A673 (cell line): ENCODE data around the gene MUSK. TPM values are rescaled to one million over a fixed set of nuclear protein-coding genes. Genes with fewer than 3 reads are reported as not detected.

Experiments
- BruUV-seq: library from RNA; stranded (reverse); fragments of 400-500 nt; replicated peaks from 2 replicates; lab custom pipeline; 2021; lab: Mats Ljungman, UMichigan
- CTCF ChIA-PET: fragments of 300-600 bp; sonication (Branson Sonifier 250); formaldehyde crosslinking; loops from one replicate; lab custom pipeline; 2022; ENCODE audit warnings: antibody characterized with exemption; lab: Charles Lee
- POLR2A ChIA-PET: fragments of 300-600 bp; sonication (Branson Sonifier 250); formaldehyde crosslinking; loops from one replicate; lab custom pipeline; 2022; ENCODE audit warnings: antibody characterized with exemption; ENCODE audit not compliant: low non-redundant PET; lab: Charles Lee
- DNase-seq: peaks from one replicate; pipeline ENCODE4 v3.0.0-alpha.2; 2015; ENCODE audit warnings: low spot score
- H3K27ac ChIP-seq: fragments of 200-600 bp; sonication (generic); 2 replicates; pipeline ENCODE4 v1.5.1; 2016; ENCODE audit warnings: mixed run types, low read depth, mild to moderate bottlenecking, mixed read lengths, antibody characterized with exemption, low read length; ENCODE audit not compliant: poor library complexity, severe bottlenecking
- H3K27me3 ChIP-seq: fragments of 200-600 bp; sonication (generic); replicated peaks from 2 replicates; pipeline ENCODE4 v1.6.1; 2017; ENCODE audit warnings: mixed run types, low read depth, mild to moderate bottlenecking, mixed read lengths, antibody characterized with exemption, low read length; ENCODE audit not compliant: insufficient read depth, poor library complexity
- H3K36me3 ChIP-seq: fragments of 200-600 bp; sonication (generic); 2 replicates; pipeline ENCODE4 v1.6.1; 2016; ENCODE audit warnings: mixed run types, mild to moderate bottlenecking, mixed read lengths, antibody characterized with exemption, low read length; ENCODE audit not compliant: insufficient read depth, poor library complexity, severe bottlenecking
- H3K4me1 ChIP-seq: fragments of 200-600 bp; sonication (generic); 2 replicates; pipeline ENCODE4 v1.6.1; 2017; ENCODE audit warnings: mixed run types, mild to moderate bottlenecking, mixed read lengths, antibody characterized with exemption, low read length; ENCODE audit not compliant: insufficient read depth, poor library complexity, severe bottlenecking
- H3K4me3 ChIP-seq: fragments of 200-600 bp; sonication (generic); 2 replicates; pipeline ENCODE4 v1.5.1; 2016; ENCODE audit warnings: low read depth, mixed run types, mild to moderate bottlenecking, mixed read lengths, low read length; ENCODE audit not compliant: poor library complexity, severe bottlenecking
- H3K9me3 ChIP-seq: fragments of 200-600 bp; sonication (generic); 2 replicates; pipeline ENCODE4 v1.6.1; 2016; ENCODE audit warnings: mixed run types, low read depth, mild to moderate bottlenecking, mixed read lengths, antibody characterized with exemption, low read length; ENCODE audit not compliant: poor library complexity, severe bottlenecking
- EZH2 ChIP-seq: fragments of 200-600 bp; sonication (generic); IDR thresholded peaks from 2 replicates; pipeline ENCODE4 v1.6.1; 2017; ENCODE audit warnings: borderline replicate concordance, low read depth, mild to moderate bottlenecking, mixed read lengths, antibody characterized with exemption, low read length; ENCODE audit not compliant: poor library complexity, severe bottlenecking
- intact Hi-C: fragments of 100-400 bp; cut with micrococcal nuclease; formaldehyde crosslinking; loops from one replicate; pipeline ENCODE4 v1.10.0; 2022; ENCODE audit not compliant: unreplicated experiment
- total RNA-seq: library from RNA; stranded (reverse); gene quantifications from 2 replicates; pipeline ENCODE4 v1.2.3, GENCODE V29; 2021
- TF ChIP-seq, protein P1 (sequence below): fragments of 300-800, 200-600 bp; sonication (generic); conservative IDR thresholded peaks from 2 replicates; pipeline ENCODE4 v1.5.1; 2017; ENCODE audit warnings: low read depth, mild to moderate bottlenecking, antibody characterized with exemption, low read length, moderate library complexity, mixed read lengths

MUSK gene
- total RNA-seq, 1 experiment from 2014 or later = not detected

GRCh38 chr9:110728058-110728457 is 59.5 kb downstream of the MUSK start:
- CTCF ChIA-PET = no interaction called here
- intact Hi-C loops = no loop called here
- TF ChIP-seq, protein P1, sequence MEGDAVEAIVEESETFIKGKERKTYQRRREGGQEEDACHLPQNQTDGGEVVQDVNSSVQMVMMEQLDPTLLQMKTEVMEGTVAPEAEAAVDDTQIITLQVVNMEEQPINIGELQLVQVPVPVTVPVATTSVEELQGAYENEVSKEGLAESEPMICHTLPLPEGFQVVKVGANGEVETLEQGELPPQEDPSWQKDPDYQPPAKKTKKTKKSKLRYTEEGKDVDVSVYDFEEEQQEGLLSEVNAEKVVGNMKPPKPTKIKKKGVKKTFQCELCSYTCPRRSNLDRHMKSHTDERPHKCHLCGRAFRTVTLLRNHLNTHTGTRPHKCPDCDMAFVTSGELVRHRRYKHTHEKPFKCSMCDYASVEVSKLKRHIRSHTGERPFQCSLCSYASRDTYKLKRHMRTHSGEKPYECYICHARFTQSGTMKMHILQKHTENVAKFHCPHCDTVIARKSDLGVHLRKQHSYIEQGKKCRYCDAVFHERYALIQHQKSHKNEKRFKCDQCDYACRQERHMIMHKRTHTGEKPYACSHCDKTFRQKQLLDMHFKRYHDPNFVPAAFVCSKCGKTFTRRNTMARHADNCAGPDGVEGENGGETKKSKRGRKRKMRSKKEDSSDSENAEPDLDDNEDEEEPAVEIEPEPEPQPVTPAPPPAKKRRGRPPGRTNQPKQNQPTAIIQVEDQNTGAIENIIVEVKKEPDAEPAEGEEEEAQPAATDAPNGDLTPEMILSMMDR = no peak
- TF ChIP-seq EZH2 = no peak
- Histone ChIP-seq H3K27ac (no peak overlapping the region), H3K4me1 (no peaks in the 10 kb centered on the region), H3K27me3 (no peaks in the 10 kb centered on the region), H3K9me3 (no peaks in the 10 kb centered on the region), H3K4me3 (no peak overlapping the region), H3K36me3 (no peaks in the 10 kb centered on the region)
- no peak for DNase-seq
- POLR2A ChIA-PET = no interaction called here
- no TSS peak for BruUV-seq

DNA sequence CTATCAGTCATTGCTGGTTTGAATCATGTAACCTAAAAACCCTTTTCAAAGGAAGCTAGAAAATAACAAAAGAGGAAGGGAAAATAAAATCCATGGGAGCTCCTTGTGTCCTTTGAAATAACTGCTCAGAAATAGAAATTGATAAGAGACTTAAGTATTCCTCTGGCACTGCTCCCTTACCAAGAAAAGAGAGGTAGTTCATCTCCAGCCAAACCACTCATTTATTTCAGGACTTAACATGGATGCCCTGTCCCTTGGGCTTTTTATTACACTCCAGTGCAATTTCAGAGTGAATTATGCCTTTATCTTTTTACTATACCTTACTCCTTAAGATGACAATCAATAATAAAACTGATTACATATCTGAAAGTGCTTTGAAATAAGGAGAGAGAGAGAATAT is 61.0 kb downstream of the MUSK start:
- Histone ChIP-seq H3K36me3 (no peaks in the 10 kb centered on the region), H3K4me3 (no peak overlapping the region), H3K27ac (no peak overlapping the region), H3K4me1 (no peaks in the 10 kb centered on the region), H3K9me3 (no peaks in the 10 kb centered on the region), H3K27me3 (no peaks in the 10 kb centered on the region)
- intact Hi-C loops = no loop called here
- TF ChIP-seq EZH2 = no peak
- TF ChIP-seq, protein P1 = no peak
- DNase-seq = no peak
- CTCF ChIA-PET = no interaction called here
- POLR2A ChIA-PET = no interaction called here
- no TSS peak for BruUV-seq

- POLR2A ChIA-PET = no interaction called here
- no peaks in the 10 kb centered on the region for H3K9me3 ChIP-seq
- H3K4me1 ChIP-seq = no peaks in the 10 kb centered on the region
- TF ChIP-seq, protein P1 = no peak
- TF ChIP-seq EZH2 = no peak
- BruUV-seq = no TSS peak
- DNase-seq = no peak
- no peaks in the 10 kb centered on the region for H3K36me3 ChIP-seq
- H3K27me3 ChIP-seq = no peaks in the 10 kb centered on the region
- no peak overlapping the region for H3K27ac ChIP-seq
- CTCF ChIA-PET = no interaction called here
- intact Hi-C loops = no loop called here
- no peak overlapping the region for H3K4me3 ChIP-seq
These were observed 62.9 kb downstream of the MUSK start for GRCh38 chr9:110731437-110732028.
